DMS53 (cell line): ENCODE data around the gene GPR153.

Experiments used
- DNase-seq: peaks from one replicate; lab custom pipeline; 2025; lab: John Stamatoyannopoulos, UW

Gene GPR153

DNA sequence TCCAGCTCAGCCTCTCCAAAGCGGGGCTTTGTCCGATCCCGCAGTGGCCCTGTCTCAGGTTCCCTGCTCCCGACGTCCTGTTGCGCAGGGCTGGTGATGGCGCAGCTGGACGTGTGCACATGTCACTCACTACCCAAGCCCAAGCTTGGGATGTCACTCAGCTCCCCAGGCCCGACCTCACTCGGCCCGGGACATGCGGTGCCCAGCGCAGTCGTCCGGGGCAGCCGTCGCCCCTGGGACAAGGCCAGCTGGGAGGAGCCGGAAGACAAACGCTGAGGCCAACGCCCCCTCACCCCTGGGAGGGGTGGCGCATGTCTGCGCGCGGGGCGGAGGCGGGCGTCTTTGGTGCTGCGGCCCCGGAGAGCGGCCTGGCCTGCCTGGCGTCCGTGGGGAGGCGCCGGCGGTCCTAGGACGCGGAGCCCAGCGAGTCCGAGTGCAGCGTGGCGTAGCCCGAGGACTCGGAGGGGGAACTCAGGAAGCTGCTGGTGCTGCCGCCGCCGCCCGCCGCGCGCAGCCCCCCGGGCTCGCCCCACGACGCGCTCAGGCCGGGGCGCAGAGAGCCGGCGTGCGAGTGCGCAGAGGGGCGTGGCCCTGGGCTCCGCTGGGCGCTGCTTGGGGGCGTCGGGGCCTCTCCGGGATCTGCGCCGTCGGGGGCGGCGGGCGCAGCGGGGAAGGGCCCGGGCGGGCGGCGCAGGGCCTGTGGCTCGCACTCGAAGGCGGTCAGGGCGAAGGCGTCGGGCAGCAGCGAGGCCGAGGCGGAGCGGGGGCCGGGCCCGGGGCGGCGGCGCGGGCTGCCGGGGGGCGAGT lies 11.8 kb downstream of the GPR153 start:
- peak; percentile 65 for DNase-seq

DNA sequence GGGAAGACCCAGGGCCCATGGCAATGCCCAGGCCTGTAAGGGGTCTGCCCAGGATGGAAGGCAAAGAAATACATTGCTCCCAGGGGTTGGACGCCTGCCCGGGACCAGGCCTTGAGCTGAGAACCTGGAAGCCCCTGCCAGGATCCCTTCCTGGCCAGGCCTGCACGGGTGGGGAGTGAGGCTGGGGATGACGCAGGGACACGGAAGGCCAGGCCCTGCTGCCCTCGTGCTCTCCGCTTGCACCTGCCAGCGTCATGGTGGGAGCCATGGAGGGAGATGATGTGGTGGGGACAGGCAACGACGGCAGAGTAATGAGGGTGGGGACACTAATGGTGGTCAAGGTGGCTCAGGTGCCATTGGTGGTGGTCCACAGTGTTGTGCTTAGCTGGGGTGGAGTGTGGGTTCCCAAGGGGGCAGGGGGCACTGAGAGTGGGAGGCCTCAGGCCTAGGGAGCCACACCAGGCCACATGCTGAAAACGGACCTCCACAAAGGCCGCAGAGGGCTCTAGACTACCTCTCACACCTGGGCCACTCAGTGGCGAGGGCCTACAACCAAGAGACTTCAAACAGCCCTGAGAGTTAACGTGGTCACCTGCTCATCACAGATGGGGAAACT lies 12.6 kb downstream of the GPR153 start:
- DNase-seq = no peak

- DNase-seq = no peak
Measured at GRCh38 chr1:6247651-6248050, 13.2 kb downstream of the GPR153 start.

DNA sequence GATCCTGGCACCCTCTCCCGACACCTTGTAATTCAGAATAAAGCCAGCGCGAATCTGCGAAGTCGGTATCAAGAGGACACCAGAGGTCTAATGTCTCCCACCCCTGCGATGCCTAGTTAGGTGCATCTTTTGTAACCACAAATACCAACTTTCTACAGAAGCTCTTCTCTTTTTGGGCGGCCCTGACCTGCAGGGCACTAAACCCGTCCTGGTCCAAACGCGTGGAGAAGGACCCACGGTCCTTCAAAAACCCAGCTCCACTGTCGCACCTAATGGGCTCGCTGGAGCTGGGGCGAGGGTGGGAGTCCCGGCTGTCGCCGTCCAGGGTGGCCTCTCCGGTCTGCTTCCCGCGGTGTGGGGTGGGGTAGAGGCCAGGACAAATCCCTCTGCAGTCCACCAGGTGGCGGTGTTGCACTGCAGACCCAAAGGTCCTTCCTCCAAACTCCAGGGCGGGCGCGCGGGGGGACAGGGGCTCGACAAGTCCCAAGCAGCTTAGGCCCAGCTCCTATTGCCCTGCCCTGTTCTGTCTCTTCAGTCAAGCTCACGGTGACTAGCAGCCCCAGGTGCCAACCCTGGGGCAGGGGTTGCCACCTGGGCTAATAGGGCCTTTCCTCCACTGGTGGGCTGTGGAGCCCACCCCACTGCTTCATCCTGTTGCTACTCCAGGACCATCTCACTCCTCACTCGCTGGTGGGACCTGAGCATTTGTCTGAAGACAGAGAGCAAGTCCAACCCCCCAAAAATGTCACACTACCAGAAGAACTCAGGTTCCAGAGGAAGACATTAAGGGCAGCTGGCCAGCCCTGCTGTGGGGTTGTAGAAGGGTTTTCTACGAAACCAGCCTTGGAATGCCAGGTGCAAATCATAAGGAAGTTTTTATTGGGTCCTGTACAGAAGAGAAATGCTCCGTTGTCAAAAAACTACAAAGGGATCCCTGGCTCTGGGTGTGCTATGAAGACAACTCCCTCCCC lies 14.1 kb downstream of the GPR153 start:
- peak; percentile 92 for DNase-seq

DNA sequence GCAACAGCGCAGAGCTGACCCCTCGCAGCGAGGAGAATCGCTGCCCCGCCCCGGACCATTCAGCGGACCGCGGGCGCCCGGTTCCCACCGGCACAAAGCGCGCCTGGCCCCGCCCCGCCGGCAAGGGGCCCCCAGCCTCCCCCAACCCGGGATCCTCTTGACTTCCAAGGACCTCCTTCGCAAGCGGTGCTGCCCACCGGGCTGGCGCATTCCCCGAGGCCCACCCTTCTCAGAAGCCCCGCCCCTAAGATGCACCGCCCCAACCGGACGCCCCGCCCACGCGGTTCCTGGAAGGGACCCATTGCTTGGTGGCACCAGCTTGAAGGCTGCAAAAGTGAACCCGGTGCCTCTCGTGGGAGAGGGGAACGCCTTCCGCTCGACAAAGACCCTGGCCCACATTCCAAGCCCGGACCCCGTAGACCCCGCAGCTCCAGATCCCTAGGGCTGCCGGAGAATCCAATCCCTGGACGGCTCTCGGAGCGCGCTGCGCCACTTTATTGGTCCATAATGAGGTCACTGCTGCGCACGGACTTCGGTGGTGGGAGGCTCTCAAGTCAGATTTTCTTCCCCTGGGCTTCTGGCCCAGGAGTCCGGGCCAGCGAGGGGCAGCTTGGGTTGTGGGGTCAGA lies 14.9 kb downstream of the GPR153 start:
- peak; percentile 88 for DNase-seq

DNA sequence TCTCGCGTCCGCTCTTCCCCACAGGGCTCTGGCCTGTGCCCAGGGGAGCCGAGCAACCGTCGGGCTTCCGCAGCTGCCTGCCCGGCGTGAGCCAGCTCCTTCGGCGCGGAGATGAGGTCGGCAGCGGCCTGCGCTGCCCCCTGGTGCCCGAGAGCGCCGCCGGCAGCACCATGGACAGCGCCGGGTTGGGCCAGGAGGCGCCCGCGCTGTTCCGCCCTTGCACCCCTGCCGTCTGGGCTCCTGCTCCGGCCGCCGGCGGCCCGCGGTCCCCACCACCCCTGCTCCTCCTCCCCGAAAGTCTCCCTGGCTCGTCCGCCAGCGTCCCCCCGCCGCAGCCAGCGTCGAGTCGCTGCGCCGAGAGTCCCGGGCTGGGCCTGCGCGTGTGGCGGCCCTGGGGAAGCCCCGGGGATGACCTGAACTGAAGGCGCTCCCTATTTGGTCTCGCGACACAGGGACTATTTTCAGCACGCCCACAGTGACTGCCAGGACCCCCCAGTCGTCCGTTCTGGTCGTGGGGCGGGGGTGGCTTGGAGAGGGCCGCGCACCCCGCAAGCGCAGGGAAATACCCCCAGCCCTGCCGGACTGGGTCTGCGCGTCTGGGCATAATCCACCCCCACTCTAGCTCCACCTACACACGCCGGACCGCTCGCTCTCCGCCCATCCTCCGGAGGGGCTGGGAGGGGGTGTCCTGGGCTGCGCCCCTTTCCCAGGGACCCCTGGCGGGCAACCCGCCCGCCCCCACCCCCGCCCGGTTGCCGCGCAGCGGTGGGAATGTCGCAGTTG lies 15.6 kb downstream of the GPR153 start:
- peak; percentile 93 for DNase-seq

DNA sequence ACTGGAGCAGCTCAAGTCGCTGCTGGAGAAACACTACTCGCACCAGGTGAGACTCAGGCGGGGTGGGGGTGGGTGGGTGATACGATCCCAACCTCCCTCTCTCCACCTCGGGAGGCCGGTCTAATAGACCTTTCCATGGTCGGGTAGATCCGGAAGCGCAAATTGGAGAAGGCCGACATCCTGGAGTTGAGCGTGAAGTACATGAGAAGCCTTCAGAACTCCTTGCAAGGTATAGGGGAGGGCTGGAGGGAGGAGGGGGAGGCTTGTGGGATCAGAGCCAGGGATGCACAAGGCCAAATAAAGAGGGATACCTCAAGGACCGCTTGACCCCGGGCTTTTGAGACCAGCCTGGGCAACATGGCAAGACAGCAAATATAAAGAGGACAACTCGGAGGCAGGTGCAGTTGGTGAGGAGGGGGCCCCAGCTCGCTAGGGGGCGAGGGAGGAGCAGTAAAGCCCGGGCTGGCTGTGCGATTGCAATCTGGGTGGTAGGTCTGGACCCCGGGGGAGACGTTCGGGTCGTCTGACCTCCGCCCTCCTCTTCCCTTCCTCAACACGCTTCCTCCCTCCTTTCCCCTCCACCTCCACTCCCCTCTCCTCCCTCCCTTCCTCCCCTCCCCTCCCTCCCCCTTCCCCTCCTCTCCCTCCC lies 16.4 kb downstream of the GPR153 start:
- DNase-seq = peak; percentile 51

GRCh38 chr1:6243993-6244392 lies 16.9 kb downstream of the GPR153 start, which contains the start of gene HES3:
TSS of gene HES3 (plus strand) at chr1:6244179. CDS start at chr1:6244366, 187 bp downstream.
- no peak for DNase-seq

GRCh38 chr1:6243053-6243834 lies 17.7 kb downstream of the GPR153 start:
- DNase-seq = no peak

GRCh38 chr1:6241887-6242740 lies 18.8 kb downstream of the GPR153 start:
- DNase-seq = peak; percentile 58

GRCh38 chr1:6241107-6241886 lies 19.6 kb downstream of the GPR153 start:
- no peak for DNase-seq

GRCh38 chr1:6239950-6240768 lies 20.7 kb downstream of the GPR153 start:
- DNase-seq = peak; percentile 66

DNA sequence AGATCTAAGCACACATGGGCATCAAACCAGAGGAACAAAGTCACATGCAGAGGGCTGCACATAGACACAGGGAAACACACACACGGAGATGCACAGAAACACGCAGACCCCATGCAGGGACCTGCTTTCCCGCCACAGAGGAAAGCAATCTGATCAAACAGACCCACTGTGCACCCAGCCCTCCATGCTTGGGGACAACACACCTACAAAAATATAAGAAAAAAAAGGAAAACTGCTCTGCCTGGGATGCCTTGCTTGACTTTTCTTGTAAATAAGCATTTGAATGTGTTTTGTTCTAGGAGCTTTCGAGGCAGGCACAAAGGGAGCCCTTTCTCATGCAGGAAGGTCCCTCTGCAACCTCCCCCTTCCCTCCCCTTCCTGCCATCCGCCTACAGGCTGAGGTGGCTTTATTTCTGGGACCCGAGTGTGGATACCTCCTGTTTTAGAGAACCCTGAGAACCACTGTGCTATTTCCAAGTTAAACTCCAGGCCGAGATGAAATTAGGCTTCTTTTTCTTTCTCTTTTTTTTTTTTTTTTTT lies 21.6 kb downstream of the GPR153 start:
- DNase-seq = no peak

GRCh38 chr1:6237093-6237492 lies 23.8 kb downstream of the GPR153 start:
- DNase-seq = no peak

DNA sequence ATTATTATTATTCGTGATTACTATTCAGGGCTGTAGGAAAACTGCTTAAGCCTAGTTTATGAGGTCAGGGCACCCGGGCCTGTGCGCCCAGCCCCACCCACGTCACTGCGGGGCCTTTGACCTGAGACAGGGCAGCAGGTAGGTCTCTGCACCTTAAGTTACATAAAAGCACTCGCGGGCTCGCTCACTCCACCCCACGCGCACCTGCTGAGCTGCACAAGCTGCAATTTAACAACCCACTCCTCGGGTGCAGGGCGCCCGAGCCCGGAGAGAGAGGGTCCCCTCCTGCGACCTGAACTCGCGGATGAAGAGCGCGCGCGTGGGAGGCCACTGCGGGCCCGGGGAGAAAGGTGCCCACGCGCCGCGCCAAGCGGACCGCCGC lies 25.6 kb downstream of the GPR153 start:
- peak; percentile 68 for DNase-seq

- DNase-seq = no peak
Measured at GRCh38 chr1:6234502-6235295, 26.2 kb downstream of the GPR153 start.
